GM20000 (cell line): ENCODE data around the gene PIP5K1C.

Experiments
- DNase-seq: peaks from one replicate; pipeline ENCODE4 v3.0.0; 2012; ENCODE audit warnings: low spot score
- CTCF ChIP-seq: IDR thresholded peaks from 2 replicates; pipeline ENCODE4 v1.5.1; 2012; ENCODE audit warnings: mild to moderate bottlenecking, control low read depth; ENCODE audit errors: extremely low read depth, missing control alignments

PIP5K1C gene

GRCh38 chr19:3641515-3642269 lies 58.6 kb downstream of the PIP5K1C start:
- no peak for DNase-seq

DNA sequence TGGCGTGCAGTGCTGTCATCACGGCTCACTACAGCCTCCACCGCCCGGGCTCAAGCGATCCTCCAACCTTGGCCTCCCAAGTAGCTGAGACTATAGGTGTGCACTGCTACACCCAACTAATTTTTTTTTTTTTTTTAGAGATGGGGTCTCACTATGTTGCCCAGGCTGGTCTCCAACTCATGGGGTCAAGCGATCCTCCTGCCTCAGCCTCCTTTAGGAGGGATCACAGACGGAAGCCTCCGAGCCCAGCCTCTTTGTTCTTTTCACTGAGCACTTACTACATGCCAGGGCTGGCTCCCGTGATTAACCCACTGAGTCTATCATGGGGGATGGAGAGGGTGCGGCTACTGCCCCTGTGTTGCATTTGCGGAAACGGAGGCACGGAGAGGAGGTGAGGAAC lies 60.8 kb downstream of the PIP5K1C start:
- no peak for TF ChIP-seq CTCF
- no peak for DNase-seq

More at GRCh38 chr19:3641515-3642269, 58.6 kb downstream of the PIP5K1C start:
- TF ChIP-seq CTCF: no peak

- DNase-seq: no peak
- TF ChIP-seq CTCF: no peak
These were observed 61.8 kb downstream of the PIP5K1C start for GRCh38 chr19:3638208-3639193.

DNA sequence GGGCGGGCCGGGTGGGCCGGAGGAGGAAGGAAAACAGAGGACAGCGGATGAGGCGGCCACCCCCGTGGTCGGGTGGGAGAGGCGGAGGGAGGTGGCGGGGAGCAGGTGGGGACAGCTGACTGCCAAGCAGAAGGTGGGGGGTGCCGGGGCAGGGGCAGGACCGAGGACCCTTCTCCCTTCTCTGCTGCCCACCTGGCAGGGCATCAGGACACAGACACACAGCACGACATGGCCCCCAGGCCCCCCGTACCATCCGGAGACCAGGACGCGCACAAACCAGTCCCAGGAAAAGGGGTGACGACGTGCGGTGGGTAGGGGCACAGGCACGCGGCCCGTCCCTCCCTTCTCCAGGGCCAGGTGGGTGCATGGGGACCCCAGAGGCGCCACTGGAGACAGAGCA lies 62.6 kb downstream of the PIP5K1C start:
- no peak for TF ChIP-seq CTCF
- DNase-seq: no peak

DNA sequence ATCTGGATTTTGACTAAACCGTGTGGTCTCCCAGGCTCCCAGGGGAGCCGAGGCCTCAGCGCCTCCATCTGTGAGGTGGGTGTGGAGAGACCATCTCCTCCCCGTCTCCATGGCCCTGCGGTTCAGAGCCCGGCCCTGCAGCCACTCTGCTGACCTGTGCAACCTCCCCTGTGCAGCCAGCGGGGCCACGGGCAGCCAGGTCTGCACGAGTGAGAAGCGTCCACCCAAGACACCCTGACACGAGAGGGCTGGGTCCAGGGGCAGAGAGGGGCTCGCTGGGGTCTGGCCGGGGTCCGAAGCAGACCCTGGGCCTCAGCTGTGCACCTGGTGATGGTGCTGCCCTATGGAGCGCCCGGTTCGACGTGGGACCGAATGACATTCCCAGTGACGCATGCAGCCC lies 63.3 kb downstream of the PIP5K1C start:
- no peak for DNase-seq
- TF ChIP-seq CTCF: no peak

DNA sequence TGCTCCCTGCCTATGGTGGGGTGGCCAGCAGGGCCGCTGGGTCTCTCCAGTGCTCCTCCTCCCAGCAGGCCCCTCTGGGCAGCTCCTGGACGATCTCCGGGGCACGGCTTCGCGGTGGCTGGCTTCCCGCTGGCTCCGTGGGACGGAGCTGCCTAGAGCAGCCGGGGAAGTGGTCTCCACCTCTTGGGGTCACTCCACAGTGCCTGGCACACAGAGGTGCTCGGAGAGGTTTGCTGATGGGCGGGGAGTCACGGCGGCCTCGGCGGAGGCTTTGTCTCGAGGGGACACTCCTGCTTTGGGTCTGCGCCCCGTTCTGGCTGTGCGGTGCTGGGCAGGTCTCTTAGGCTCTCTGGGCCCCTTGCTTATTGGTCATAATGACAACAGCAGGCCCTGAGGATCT lies 63.8 kb downstream of the PIP5K1C start:
- DNase-seq: no peak

More for the DNA sequence above, 63.8 kb downstream of the PIP5K1C start:
- no peak for TF ChIP-seq CTCF
